DND-41 (cell line): ENCODE data around the gene MTG2.

ENCODE experiments used
- ATAC-seq: fragments of 200-7000 bp; cut with Tn5 transposase; 3 replicates; pipeline ENCODE4 v1.9.1; 2021; ENCODE audit warnings: low read depth; ENCODE audit not compliant: insufficient read depth
- DNase-seq: peaks from one replicate; pipeline ENCODE4 v3.0.0-alpha.2; 2020
- H2AFZ ChIP-seq: 2 replicates; pipeline ENCODE4 v1.6.0; 2012; ENCODE audit warnings: low read depth, low read length
- H3K27ac ChIP-seq: 2 replicates; pipeline ENCODE4 v1.5.1; 2012; ENCODE audit warnings: low read length, inconsistent platforms
- H3K27me3 ChIP-seq: fragments of 200-600 bp; sonication (generic); 2 replicates; pipeline ENCODE4 v1.6.0; 2012; ENCODE audit warnings: low read length, mild to moderate bottlenecking, inconsistent platforms; ENCODE audit not compliant: insufficient read depth, poor library complexity
- H3K36me3 ChIP-seq: 2 replicates; pipeline ENCODE4 v1.5.1; 2012; ENCODE audit warnings: low read length, inconsistent platforms; ENCODE audit not compliant: insufficient read depth
- H3K4me1 ChIP-seq: 2 replicates; pipeline ENCODE4 v1.5.1; 2012; ENCODE audit warnings: mild to moderate bottlenecking, low read length; ENCODE audit not compliant: insufficient read depth
- H3K4me2 ChIP-seq: 2 replicates; pipeline ENCODE4 v1.6.0; 2012; ENCODE audit warnings: mild to moderate bottlenecking, moderate library complexity, low read length, inconsistent platforms; ENCODE audit not compliant: insufficient read depth
- H3K4me3 ChIP-seq, 2 experiments: fragments of 200-600 bp in 1 of 2; shearing (Covaris generic) in 1 of 2; 2 replicates each; pipeline ENCODE4 v1.5.1; 2012 to 2016; ENCODE audit warnings: inconsistent platforms in 2 of 2, low read length in 2 of 2, mild to moderate bottlenecking in 2 of 2, low read depth in 1 of 2, moderate library complexity in 1 of 2
- H3K79me2 ChIP-seq: 2 replicates; pipeline ENCODE4 v1.6.0; 2012; ENCODE audit warnings: low read length, inconsistent platforms; ENCODE audit not compliant: insufficient read depth
- H3K9ac ChIP-seq: 2 replicates; pipeline ENCODE4 v1.6.0; 2012; ENCODE audit warnings: low read depth, mild to moderate bottlenecking, inconsistent platforms, low read length, moderate library complexity
- H3K9me3 ChIP-seq: 2 replicates; pipeline ENCODE4 v1.5.1; 2012; ENCODE audit warnings: low read length, moderate library complexity, mild to moderate bottlenecking, inconsistent platforms; ENCODE audit not compliant: insufficient read depth, severe bottlenecking
- H4K20me1 ChIP-seq: 2 replicates; pipeline ENCODE4 v1.6.0; 2012; ENCODE audit warnings: low read length; ENCODE audit not compliant: insufficient read depth
- CTCF ChIP-seq: IDR thresholded peaks from 2 replicates; pipeline ENCODE4 v1.5.1; 2012; ENCODE audit warnings: borderline replicate concordance, low read length, moderate library complexity, mild to moderate bottlenecking; ENCODE audit not compliant: poor library complexity, severe bottlenecking; ENCODE audit errors: extremely low read depth
- EZH2 ChIP-seq: IDR thresholded peaks from 3 replicates; pipeline ENCODE4 v1.6.1; 2012; ENCODE audit warnings: borderline replicate concordance, low read depth, mild to moderate bottlenecking, moderate library complexity, low read length, inconsistent platforms; ENCODE audit not compliant: severe bottlenecking

Gene MTG2

GRCh38 chr20:62159052-62159451 is 23.8 kb upstream of the MTG2 start:
- Histone ChIP-seq H3K4me3 (no peak overlapping the region), H3K9me3 (no peaks in the 10 kb centered on the region), H2AFZ (no peak overlapping the region), H3K4me2 (no peak overlapping the region), H3K9ac (no peak overlapping the region), H3K79me2 (peaks cover 58% of the 10 kb centered on the region), H3K4me1 (no peaks in the 10 kb centered on the region), H3K27me3 (no peaks in the 10 kb centered on the region), H4K20me1 (peaks cover 72% of the 10 kb centered on the region), H3K36me3 (peaks cover 85% of the 10 kb centered on the region), H3K27ac (no peak overlapping the region)
- TF ChIP-seq EZH2, result no peak
- no peak for TF ChIP-seq CTCF
- DNase-seq, result no peak
- no peak for ATAC-seq

DNA sequence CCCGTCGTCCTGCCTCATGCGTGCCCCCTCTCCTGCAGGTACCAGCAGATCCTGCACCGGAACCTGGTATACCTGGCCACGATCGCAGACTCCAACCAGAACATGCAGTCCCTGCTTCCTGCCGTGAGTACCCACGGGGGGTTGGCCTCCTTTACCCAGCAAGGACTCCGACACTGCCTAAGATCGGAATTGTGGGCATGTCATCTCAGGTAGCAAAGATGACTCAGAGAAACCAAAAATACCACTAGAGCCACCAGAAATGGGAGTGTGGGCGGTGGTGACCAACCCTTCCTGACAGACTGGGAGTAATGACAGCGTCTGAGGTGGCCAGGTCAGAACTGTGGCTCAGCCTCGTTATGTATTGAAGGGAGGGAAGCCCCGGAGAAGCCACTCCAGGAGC is 23.0 kb upstream of the MTG2 start:
- no peaks in the 10 kb centered on the region for H3K4me1 ChIP-seq
- H3K27ac ChIP-seq, result no peak overlapping the region
- no peak overlapping the region for H3K4me2 ChIP-seq
- H3K27me3 ChIP-seq, result no peaks in the 10 kb centered on the region
- peaks cover 50% of the 10 kb centered on the region for H3K79me2 ChIP-seq
- H4K20me1 ChIP-seq, result peaks cover 65% of the 10 kb centered on the region
- ATAC-seq, result no peak
- no peaks in the 10 kb centered on the region for H3K9me3 ChIP-seq
- H3K9ac ChIP-seq, result no peak overlapping the region
- TF ChIP-seq CTCF (no peak), EZH2 (no peak)
- H3K4me3 ChIP-seq, result no peak overlapping the region
- no peak for DNase-seq
- no peak overlapping the region for H2AFZ ChIP-seq
- peaks cover 85% of the 10 kb centered on the region for H3K36me3 ChIP-seq

DNA sequence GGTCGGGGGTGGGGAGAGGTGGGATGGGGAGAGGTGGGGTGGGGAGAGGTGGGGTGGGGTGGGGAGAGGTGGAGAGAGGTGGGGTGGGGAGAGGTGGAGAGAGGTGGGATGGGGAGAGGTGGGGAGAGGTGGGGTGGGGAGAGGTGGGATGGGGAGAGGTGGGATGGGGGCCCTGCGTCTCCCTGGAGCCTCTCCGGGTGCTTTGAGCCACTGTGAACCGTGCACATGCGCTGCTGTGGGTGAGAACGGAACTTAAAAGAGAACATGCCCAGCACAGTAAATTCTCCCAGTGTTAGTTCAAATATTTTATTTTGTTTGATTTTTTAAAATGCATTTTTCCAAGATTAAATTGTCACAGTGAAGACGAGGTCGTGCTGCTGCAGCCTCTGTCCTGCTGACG is 22.6 kb upstream of the MTG2 start:
- peaks cover 46% of the 10 kb centered on the region for H3K79me2 ChIP-seq
- peaks cover 65% of the 10 kb centered on the region for H4K20me1 ChIP-seq
- peaks cover 88% of the 10 kb centered on the region for H3K36me3 ChIP-seq
- no peak for TF ChIP-seq EZH2
- TF ChIP-seq CTCF, result no peak
- no peak overlapping the region for H3K4me2 ChIP-seq
- no peak overlapping the region for H3K4me3 ChIP-seq
- no peak overlapping the region for H2AFZ ChIP-seq
- H3K9ac ChIP-seq, result no peak overlapping the region
- H3K27me3 ChIP-seq, result no peaks in the 10 kb centered on the region
- no peaks in the 10 kb centered on the region for H3K4me1 ChIP-seq
- ATAC-seq (no peak), DNase-seq (no peak)
- no peaks in the 10 kb centered on the region for H3K9me3 ChIP-seq
- H3K27ac ChIP-seq, result no peak overlapping the region

- no peak overlapping the region for H3K9ac ChIP-seq
These were observed 22.0 kb upstream of the MTG2 start for GRCh38 chr20:62160876-62161275.

More at GRCh38 chr20:62160876-62161275, 22.0 kb upstream of the MTG2 start:
- H3K27me3 ChIP-seq, result no peaks in the 10 kb centered on the region
- H3K27ac ChIP-seq, result no peak overlapping the region
- ATAC-seq (no peak), DNase-seq (no peak)
- H3K4me1 ChIP-seq, result no peaks in the 10 kb centered on the region
- no peak for TF ChIP-seq CTCF
- peaks cover 39% of the 10 kb centered on the region for H3K79me2 ChIP-seq
- no peaks in the 10 kb centered on the region for H3K9me3 ChIP-seq
- no peak overlapping the region for H3K4me3 ChIP-seq
- H4K20me1 ChIP-seq, result peaks cover 59% of the 10 kb centered on the region
- peaks cover 89% of the 10 kb centered on the region for H3K36me3 ChIP-seq
- no peak overlapping the region for H2AFZ ChIP-seq
- H3K4me2 ChIP-seq, result no peak overlapping the region
